Measurements from ENCODE around the gene SLC6A19. TPM values are rescaled to one million over a fixed set of nuclear protein-coding genes. Genes with fewer than 3 reads are reported as not detected.

Gene SLC6A19
- total and polyA plus RNA-seq, 10 of the 15 experiments (the other 5 are each of a cell fraction or from before 2014, with no cell fraction given), result 0.01 to 0.03 TPM; not detected in 8

DNA sequence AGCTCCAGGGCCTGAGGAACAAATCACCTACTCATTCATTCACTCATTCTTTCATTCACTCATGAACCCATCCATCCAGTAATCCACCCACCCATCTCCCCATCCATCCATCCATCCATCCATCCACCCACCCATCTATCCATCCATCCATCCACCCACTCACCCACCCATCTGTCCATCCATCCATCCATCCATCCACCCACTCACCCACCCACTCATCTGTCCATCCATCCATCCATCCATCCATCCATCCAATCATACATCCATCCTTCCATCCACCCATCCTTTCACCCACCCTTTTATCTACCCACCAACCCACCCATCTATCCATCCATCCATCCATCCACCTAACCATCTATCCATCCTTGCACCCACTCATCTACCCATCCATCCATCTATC, 35.5 kb upstream of the SLC6A19 start:
- H3K4me3 ChIP-seq, result no peak overlapping the region

More for the DNA sequence above, 35.5 kb upstream of the SLC6A19 start:
- RAD21 ChIA-PET (ENCODE audit: unreplicated experiment), result no interaction called here
- Histone ChIP-seq H4K20me1 (ENCODE audit: control insufficient read depth, insufficient read depth) (no peaks in the 10 kb centered on the region), H3K4me2 (ENCODE audit: control insufficient read depth, insufficient read depth) (no peak overlapping the region), H3K27me3 (replicated peaks in 1 of 2; ENCODE audit: control insufficient read depth in 2 of 2, insufficient read depth in 2 of 2, low read length in 1 of 2) (no peaks in the 10 kb centered on the region; a peak in 1 of 4 replicates), H3K27ac (ENCODE audit: control insufficient read depth, insufficient read depth) (no peak overlapping the region), H3K36me3 (ENCODE audit: control insufficient read depth in 2 of 2, insufficient read depth in 2 of 2, low read length in 1 of 2) (no peaks in the 10 kb centered on the region), H3K79me2 (ENCODE audit: control insufficient read depth, insufficient read depth, low read length) (no peaks in the 10 kb centered on the region), H2AFZ (ENCODE audit: control insufficient read depth, low read depth, low read length) (no peak overlapping the region), H3K9me3 (replicated peaks; ENCODE audit: control insufficient read depth, insufficient read depth, low read length) (no peaks in the 10 kb centered on the region), H3K9ac (ENCODE audit: control insufficient read depth, insufficient read depth, low read length) (no peak overlapping the region), H3K4me1 (ENCODE audit: control insufficient read depth, insufficient read depth, low read length) (peaks cover 3% of the 10 kb centered on the region)
- in situ Hi-C loops (cut with MboI) (loop anchor here (5.0 kb wide), 1 partner anchor 476 kb away; no protein-coding TSS in a partner anchor), intact Hi-C loops (cut with micrococcal nuclease; ENCODE audit: unreplicated experiment) (loop anchor here (5.0 kb wide), 1 partner anchor 181 kb away; the partner anchor contains the start of gene CLPTM1L)
- no TSS peak for BruUV-seq (replicated peaks)
- TF ChIP-seq, protein P1, sequence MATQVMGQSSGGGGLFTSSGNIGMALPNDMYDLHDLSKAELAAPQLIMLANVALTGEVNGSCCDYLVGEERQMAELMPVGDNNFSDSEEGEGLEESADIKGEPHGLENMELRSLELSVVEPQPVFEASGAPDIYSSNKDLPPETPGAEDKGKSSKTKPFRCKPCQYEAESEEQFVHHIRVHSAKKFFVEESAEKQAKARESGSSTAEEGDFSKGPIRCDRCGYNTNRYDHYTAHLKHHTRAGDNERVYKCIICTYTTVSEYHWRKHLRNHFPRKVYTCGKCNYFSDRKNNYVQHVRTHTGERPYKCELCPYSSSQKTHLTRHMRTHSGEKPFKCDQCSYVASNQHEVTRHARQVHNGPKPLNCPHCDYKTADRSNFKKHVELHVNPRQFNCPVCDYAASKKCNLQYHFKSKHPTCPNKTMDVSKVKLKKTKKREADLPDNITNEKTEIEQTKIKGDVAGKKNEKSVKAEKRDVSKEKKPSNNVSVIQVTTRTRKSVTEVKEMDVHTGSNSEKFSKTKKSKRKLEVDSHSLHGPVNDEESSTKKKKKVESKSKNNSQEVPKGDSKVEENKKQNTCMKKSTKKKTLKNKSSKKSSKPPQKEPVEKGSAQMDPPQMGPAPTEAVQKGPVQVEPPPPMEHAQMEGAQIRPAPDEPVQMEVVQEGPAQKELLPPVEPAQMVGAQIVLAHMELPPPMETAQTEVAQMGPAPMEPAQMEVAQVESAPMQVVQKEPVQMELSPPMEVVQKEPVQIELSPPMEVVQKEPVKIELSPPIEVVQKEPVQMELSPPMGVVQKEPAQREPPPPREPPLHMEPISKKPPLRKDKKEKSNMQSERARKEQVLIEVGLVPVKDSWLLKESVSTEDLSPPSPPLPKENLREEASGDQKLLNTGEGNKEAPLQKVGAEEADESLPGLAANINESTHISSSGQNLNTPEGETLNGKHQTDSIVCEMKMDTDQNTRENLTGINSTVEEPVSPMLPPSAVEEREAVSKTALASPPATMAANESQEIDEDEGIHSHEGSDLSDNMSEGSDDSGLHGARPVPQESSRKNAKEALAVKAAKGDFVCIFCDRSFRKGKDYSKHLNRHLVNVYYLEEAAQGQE (IDR thresholded peaks at IDR 0.05; ENCODE audit: low read depth, low read length), result no peak
- no peak for TF ChIP-seq EZH2 (IDR thresholded peaks at IDR 0.05; ENCODE audit: borderline replicate concordance, control insufficient read depth, low read depth, low read length)
- TF ChIP-seq ATF7 (IDR thresholded peaks at IDR 0.05; ENCODE audit: low read depth), result no peak
- TF ChIP-seq WRNIP1 (IDR thresholded peaks at IDR 0.05; ENCODE audit: borderline replicate concordance, low read depth, low read length), result no peak
- no peak for TF ChIP-seq BRCA1 (IDR thresholded peaks at IDR 0.05; ENCODE audit: low read depth, low read length)
- TF ChIP-seq, protein P2, sequence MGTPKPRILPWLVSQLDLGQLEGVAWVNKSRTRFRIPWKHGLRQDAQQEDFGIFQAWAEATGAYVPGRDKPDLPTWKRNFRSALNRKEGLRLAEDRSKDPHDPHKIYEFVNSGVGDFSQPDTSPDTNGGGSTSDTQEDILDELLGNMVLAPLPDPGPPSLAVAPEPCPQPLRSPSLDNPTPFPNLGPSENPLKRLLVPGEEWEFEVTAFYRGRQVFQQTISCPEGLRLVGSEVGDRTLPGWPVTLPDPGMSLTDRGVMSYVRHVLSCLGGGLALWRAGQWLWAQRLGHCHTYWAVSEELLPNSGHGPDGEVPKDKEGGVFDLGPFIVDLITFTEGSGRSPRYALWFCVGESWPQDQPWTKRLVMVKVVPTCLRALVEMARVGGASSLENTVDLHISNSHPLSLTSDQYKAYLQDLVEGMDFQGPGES (IDR thresholded peaks at IDR 0.05), result no peak
- no peak for TF ChIP-seq NR2C1 (IDR thresholded peaks at IDR 0.05)
- no peak for TF ChIP-seq FOXK2 (IDR thresholded peaks at IDR 0.05)
- TF ChIP-seq TBL1XR1 (IDR thresholded peaks at IDR 0.05; ENCODE audit: low read depth, low read length), result no peak
- TF ChIP-seq TCF12 (IDR thresholded peaks at IDR 0.05; ENCODE audit: low read depth, low read length), result no peak
- no peak for ATAC-seq
- FAIRE-seq, result no peak
- SMC1A ChIA-PET (ENCODE audit: uncharacterized antibody, unreplicated experiment), result no interaction called here
- DNase-seq (ENCODE audit: low read depth, low spot score), result no peak
- CTCF ChIA-PET, result no interaction called here
- POLR2A ChIA-PET, result no interaction called here

Data from GM12878 (cell line).